HUES64 (cell line): ENCODE measurements around the gene FBXO11.
A peak's percentile ranks its signal among the peaks of the same experiment; 100 is the strongest.
"Not testable (repeated sequence)": the region's sequence is repeated elsewhere in the genome, so short reads cannot be mapped to it uniquely, and the experiment has no call there.

Source experiments
- H3K27ac ChIP-seq: 2 replicates; pipeline ENCODE4 v1.7.0; 2013; ENCODE audit warnings: low read depth, low read length, inconsistent platforms
- H3K27me3 ChIP-seq: 2 replicates; pipeline ENCODE4 v1.6.1; 2013; ENCODE audit warnings: mild to moderate bottlenecking, low read length; ENCODE audit not compliant: insufficient read depth
- H3K36me3 ChIP-seq: 2 replicates; pipeline ENCODE4 v1.6.1; 2013; ENCODE audit warnings: mild to moderate bottlenecking, low read length; ENCODE audit not compliant: insufficient read depth
- H3K4me1 ChIP-seq: 2 replicates; pipeline ENCODE4 v1.6.1; 2013; ENCODE audit warnings: mild to moderate bottlenecking, low read length, moderate library complexity; ENCODE audit not compliant: insufficient read depth
- H3K4me3 ChIP-seq: 2 replicates; pipeline ENCODE4 v1.5.1; 2013; ENCODE audit warnings: mild to moderate bottlenecking, low read length, moderate library complexity
- H3K9ac ChIP-seq: 2 replicates; pipeline ENCODE4 v1.6.1; 2013; ENCODE audit warnings: mild to moderate bottlenecking, low read depth, low read length
- H3K9me3 ChIP-seq: 2 replicates; pipeline ENCODE4 v1.6.1; 2013; ENCODE audit warnings: low read depth, low read length; ENCODE audit not compliant: insufficient read depth
- WGBS: fragments of 150-250, 120-280 bp; methylation state at CpG from one replicate; pipeline ENCODE4 v1.1.7; 2013; ENCODE audit warnings: missing lambda C conversion rate; 5-methylcytosine and 5-hydroxymethylcytosine counted together

FBXO11 gene

DNA sequence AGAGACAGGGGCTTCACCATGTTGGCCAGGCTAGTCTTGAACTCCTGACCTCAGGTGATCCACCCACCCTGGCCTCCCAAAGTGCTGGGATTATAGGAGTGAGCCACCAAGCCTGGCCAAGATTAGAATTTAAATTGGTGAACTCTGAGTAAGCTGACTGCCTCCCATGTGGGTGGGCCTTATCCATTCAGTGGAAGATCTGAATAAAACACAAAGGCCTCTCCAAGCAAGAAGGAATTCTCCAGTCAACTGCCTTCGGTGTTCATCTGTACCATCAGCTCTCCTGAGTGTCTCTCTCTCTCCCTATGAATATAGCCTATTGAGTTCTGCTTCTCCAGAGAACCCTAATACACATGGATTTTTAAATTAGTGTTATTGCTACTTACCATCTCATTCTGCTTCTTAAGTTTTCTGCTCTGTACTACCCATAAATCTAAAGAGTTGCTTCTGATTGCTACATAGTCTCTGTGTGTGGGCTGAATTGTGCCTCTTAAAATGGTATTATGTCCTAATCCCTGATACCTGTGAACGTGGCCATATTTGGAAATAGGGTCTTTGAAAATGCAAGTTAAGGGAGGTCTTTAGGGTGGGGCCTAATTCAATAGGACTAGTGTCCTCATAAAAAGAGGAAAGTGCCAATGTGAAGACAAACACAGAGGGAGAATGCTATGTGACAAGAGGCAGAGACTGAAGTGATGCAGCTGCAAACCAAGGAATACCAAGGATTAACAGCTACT, 36.3 kb downstream of the FBXO11 start:
- H3K36me3 ChIP-seq: no peaks in the 10 kb centered on the region; the same call in 1 of the 2 replicates
- H3K9ac ChIP-seq: no peak overlapping the region
- H3K4me3 ChIP-seq: no peak overlapping the region
- H3K4me1 ChIP-seq: peaks cover 39% of the 10 kb centered on the region
- H3K27me3 ChIP-seq: no peaks in the 10 kb centered on the region
- WGBS: 56% methylated on average over 2 of the region's 2 CpGs
- peak overlapping the region; percentile 46 for H3K27ac ChIP-seq
- no peaks in the 10 kb centered on the region for H3K9me3 ChIP-seq

DNA sequence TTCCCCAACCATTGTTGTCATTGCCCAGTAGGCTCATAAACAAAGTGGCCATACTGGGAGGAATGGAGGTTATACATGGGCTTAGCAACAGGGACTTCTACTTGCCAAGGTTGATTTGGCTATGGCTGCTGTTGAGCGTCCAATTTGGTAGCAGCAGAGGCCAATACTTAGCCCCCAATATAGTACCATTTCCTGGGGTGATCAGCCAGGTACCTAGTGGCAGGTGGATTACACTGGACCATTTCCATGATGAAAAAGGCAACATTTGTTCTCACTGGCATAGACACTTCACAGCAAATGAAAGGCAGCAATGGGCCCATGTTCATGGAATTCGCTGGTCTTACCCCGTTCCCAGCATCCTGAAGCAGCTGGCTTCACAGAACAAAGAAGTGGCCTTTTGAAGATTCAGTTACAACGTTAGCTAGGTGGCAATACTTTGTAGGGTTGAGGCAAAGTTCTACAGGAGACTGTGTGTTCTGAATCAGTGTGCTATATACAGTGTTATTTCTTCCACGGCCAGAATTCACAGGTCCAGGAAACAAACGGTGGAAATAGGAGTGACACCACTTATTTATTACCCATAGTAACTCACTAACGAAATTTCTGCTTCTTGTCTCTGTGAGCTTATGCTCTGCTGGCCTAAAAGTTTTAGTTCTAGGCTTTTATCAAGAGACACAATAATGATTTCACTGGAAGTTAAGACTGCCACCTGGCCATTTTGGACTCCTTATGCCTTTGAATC, 37.5 kb downstream of the FBXO11 start:
- H3K9ac ChIP-seq: no peak overlapping the region
- H3K4me3 ChIP-seq: no peak overlapping the region
- 94% methylated on average over 7 of the region's 7 CpGs for WGBS
- no peaks in the 10 kb centered on the region for H3K9me3 ChIP-seq
- no peaks in the 10 kb centered on the region for H3K27me3 ChIP-seq
- H3K4me1 ChIP-seq: peaks cover 39% of the 10 kb centered on the region
- H3K36me3 ChIP-seq: no peaks in the 10 kb centered on the region; the same call in 1 of the 2 replicates
- H3K27ac ChIP-seq: peak overlapping the region; percentile 15; the same call in 1 of the 2 replicates

DNA sequence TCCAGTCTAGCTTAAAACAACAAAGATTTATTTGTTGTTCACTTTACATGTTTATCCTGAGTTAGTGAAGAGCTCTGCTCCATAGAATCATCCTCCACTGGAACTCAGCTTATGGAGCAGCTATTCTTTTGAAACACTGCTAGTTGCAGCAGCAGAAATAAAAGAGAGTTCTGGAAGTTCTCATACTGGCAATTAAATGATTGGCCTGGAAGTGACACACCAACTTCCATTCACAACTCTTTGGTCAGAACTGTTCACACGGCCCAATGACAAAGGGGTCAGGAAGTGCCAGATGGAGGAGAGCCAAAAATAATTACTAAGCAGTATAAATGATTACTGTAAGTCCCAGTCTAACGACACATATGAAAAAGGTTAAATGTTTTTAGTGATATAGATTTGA, 39.1 kb downstream of the FBXO11 start:
- no peaks in the 10 kb centered on the region for H3K9me3 ChIP-seq
- H3K27ac ChIP-seq: no peak overlapping the region
- peaks cover 30% of the 10 kb centered on the region for H3K4me1 ChIP-seq
- no peak overlapping the region for H3K4me3 ChIP-seq
- WGBS: 86% methylated on average over 1 of the region's 2 CpGs
- no peak overlapping the region for H3K9ac ChIP-seq
- no peaks in the 10 kb centered on the region; the same call in 1 of the 2 replicates for H3K36me3 ChIP-seq
- H3K27me3 ChIP-seq: no peaks in the 10 kb centered on the region

DNA sequence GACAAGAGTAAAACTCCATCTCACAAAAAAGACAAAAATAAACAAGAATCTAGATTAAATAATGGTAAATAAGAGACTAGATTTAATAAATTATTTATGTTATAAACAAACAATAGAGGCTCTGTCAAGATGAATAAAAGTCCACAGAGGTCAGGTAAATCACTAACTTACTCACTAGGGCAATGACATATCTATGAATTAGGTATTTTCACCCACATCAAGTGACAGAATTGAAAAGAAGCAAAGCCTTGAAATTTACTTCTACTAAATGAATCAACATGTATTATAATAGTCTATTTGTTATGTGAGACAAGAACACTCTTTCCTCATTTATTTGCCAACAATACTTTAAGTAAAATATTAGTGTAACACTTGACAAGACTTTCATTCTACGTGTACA, 41.7 kb downstream of the FBXO11 start:
- no peaks in the 10 kb centered on the region for H3K27me3 ChIP-seq
- no peaks in the 10 kb centered on the region for H3K36me3 ChIP-seq
- no CpG with 5 or more reads among the region's 1 CpG for WGBS
- H3K4me3 ChIP-seq: no peak overlapping the region
- no peak overlapping the region for H3K27ac ChIP-seq
- peaks cover 9% of the 10 kb centered on the region; the same call in 1 of the 2 replicates for H3K4me1 ChIP-seq
- no peak overlapping the region for H3K9ac ChIP-seq
- H3K9me3 ChIP-seq: no peaks in the 10 kb centered on the region

DNA sequence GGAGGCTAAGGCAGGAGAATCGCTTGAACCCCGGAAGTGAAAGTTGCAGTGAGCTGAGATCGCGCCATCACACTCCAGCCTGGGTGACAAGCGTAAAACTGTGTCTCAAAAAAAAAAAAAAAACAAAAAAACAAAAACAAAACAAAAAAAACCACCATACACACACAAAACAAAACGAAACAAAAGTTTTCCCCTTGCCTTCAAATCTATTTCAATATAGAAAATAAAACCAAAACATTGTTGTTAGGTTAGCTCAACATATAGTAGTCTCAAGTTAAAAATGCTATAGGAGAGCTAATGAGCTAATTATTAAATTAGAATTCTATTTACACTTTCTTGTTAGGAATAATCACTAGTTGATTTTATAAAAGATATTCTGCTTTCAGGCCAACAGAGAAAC, 43.3 kb downstream of the FBXO11 start:
- no peaks in the 10 kb centered on the region for H3K27me3 ChIP-seq
- H3K9me3 ChIP-seq: no peaks in the 10 kb centered on the region
- H3K9ac ChIP-seq: no peak overlapping the region
- WGBS: 95% methylated on average over 6 of the region's 6 CpGs
- no peak overlapping the region for H3K27ac ChIP-seq
- no peaks in the 10 kb centered on the region for H3K36me3 ChIP-seq
- no peaks in the 10 kb centered on the region for H3K4me1 ChIP-seq
- H3K4me3 ChIP-seq: no peak overlapping the region

DNA sequence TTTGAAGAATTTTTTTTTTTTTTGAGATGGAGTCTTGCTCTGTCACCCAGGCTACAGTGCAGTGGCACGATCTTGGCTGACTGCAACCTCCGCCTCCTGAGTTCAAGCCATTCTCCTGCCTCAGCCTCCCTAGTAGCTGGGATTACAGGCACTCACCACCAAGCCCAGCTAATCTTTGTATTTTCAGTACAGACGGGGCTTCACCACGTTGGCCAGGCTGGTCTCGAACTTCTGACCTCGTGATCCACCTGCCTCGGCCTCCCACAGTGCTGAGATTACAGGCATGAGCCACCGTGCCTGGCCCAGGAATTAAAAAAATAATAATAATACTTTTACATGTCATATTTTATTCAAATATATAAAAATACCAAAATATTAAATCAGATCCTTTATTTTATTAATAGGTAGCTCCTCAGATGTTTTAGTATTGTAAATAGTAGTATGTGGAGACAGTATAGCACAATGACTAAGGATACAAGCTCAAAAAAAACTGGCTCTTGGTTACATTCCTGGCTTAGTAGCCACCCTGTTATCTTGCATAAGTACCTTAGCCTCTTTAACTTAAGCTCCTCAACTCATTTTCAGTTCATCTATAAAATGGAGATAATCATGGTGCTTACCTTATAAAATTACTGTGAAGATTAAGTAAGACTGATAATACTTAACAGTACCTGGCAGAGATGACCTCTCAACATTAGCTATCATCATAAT, 53.1 kb downstream of the FBXO11 start:
- not testable (repeated sequence) for H3K9ac ChIP-seq, H3K9me3 ChIP-seq, H3K27me3 ChIP-seq, H3K4me3 ChIP-seq, H3K4me1 ChIP-seq, H3K36me3 ChIP-seq, H3K27ac ChIP-seq
- WGBS: 94% methylated on average over 7 of the region's 8 CpGs

DNA sequence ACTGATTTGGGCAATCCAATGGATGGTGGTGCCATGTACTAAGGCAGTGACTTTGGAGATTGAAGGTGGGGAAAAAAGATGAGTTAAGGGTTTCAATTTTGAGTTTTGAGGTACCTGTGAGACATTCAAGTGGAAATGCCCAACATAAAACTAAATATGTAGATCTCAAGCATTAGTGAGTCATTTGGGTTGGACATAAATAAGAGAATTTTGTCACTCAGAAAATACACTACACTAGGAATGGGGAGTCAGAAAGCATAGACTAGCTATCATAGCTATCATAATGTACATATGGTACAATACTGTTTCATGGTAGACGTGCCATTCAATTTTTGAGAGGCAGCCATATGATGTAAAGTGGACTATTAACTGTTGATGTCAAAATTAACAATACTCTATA, 56.1 kb downstream of the FBXO11 start:
- no peaks in the 10 kb centered on the region for H3K27me3 ChIP-seq
- WGBS: no CpG with 5 or more reads among the region's 1 CpG
- no peaks in the 10 kb centered on the region for H3K9me3 ChIP-seq
- no peak overlapping the region for H3K9ac ChIP-seq
- no peak overlapping the region for H3K27ac ChIP-seq
- 0 out of 2 replicates have a peak, but pooled peaks cover 2% of the 10 kb centered on the region for H3K36me3 ChIP-seq
- no peaks in the 10 kb centered on the region for H3K4me1 ChIP-seq
- no peak overlapping the region for H3K4me3 ChIP-seq

DNA sequence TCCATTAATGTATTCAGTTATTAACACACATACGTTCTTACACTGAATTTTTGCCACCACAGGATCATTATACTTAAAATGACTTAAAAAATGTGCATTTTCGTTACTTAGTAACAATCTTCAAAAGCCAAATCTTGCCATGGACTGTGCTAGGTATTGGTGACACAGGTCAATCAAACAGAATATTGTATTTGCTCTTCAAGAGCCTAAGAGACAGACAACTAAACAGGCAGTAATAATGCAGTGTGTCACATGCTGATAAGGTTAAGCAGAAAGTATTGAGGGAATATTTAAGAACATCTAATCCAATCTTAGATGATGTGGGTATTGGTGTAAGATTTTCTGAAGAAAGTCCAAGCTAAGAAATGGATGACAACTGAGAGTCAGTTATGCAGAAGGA, 56.9 kb downstream of the FBXO11 start:
- 92% methylated on average over 2 of the region's 2 CpGs for WGBS
- no peak overlapping the region for H3K4me3 ChIP-seq
- H3K9me3 ChIP-seq: no peaks in the 10 kb centered on the region
- H3K9ac ChIP-seq: no peak overlapping the region
- H3K27ac ChIP-seq: no peak overlapping the region
- 0 out of 2 replicates have a peak, but pooled peaks cover 2% of the 10 kb centered on the region for H3K36me3 ChIP-seq
- no peaks in the 10 kb centered on the region for H3K27me3 ChIP-seq
- H3K4me1 ChIP-seq: no peaks in the 10 kb centered on the region

DNA sequence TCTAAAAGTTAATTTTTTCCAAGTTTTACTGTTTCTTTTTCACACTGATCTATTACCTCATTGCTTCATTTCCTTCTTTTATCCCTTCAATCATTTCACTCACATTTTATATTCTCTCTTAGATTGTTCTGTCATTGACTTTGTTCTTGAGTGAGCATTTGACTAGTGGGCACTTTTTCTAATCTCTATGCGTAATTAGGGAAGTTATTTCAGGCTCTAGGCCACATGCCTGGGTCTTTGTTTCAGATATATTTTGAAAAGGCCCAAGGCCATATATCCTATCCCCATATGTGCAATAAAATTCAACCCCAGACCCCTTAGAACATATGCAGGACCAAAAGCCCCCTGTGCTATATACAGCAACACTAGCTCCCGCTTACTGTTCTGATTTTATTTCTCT, 62.1 kb downstream of the FBXO11 start:
- 89% methylated on average over 2 of the region's 2 CpGs for WGBS
- Histone ChIP-seq H3K36me3 (peaks cover 12% of the 10 kb centered on the region), H3K27me3 (no peaks in the 10 kb centered on the region), H3K9me3 (no peaks in the 10 kb centered on the region), H3K27ac (no peak overlapping the region), H3K4me1 (no peaks in the 10 kb centered on the region), H3K4me3 (no peak overlapping the region), H3K9ac (no peak overlapping the region)

DNA sequence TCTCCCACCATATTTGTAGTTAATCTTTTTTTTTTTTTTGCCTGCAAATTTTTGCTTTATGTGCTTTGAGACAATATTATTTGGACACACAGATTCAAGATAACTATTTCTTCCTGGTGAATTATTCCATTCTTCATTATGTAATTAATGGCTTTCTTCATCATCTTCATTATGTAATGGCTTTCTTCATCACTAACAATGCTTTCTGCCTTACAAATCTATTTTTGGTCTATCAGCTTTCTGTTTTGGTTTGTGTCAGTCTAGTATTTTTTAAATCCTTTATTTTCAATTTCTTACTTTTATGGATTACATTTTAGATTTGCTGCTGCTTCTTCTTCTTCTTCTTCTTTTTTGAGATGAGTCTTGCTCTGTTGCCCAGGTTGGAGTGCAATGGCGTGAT, 62.9 kb downstream of the FBXO11 start:
- Histone ChIP-seq H3K9me3 (no peaks in the 10 kb centered on the region), H3K36me3 (peaks cover 20% of the 10 kb centered on the region), H3K27me3 (no peaks in the 10 kb centered on the region), H3K4me1 (no peaks in the 10 kb centered on the region), H3K4me3 (no peak overlapping the region), H3K9ac (no peak overlapping the region), H3K27ac (no peak overlapping the region)
- 97% methylated on average over 1 of the region's 1 CpG for WGBS

DNA sequence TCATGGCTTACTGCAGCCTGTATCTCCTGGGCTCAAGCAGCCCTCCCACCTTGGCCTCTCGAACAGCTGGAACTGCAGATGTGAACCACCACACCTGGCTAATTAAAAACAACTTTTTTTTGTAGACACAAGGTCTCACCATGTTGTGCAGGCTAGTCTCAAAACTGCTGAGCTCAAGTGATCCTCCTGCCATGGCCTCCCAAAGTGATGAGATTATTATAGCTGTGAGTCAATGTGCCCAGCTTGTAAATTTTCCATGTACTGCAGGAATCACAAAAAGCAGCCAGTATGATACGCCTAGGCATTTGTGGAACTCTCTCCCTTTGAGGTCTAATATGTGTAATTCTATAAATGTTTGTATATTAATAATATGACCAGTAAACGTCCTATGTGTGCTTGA, 63.5 kb downstream of the FBXO11 start:
- H3K27me3 ChIP-seq: no peaks in the 10 kb centered on the region
- H3K4me3 ChIP-seq: no peak overlapping the region
- H3K9ac ChIP-seq: no peak overlapping the region
- H3K4me1 ChIP-seq: no peaks in the 10 kb centered on the region
- H3K36me3 ChIP-seq: peaks cover 25% of the 10 kb centered on the region
- H3K9me3 ChIP-seq: no peaks in the 10 kb centered on the region
- WGBS: 93% methylated on average over 3 of the region's 3 CpGs
- H3K27ac ChIP-seq: no peak overlapping the region
